HUDEP-2 (cell line): Measurements from ENCODE around the gene TCF4.

Source experiments
- DNase-seq, 76 experiments: peaks; one replicate each; lab custom pipeline; 2025; ENCODE audit not compliant: unreplicated experiment in 76 of 76; lab: John Stamatoyannopoulos, UW

Gene TCF4

DNA sequence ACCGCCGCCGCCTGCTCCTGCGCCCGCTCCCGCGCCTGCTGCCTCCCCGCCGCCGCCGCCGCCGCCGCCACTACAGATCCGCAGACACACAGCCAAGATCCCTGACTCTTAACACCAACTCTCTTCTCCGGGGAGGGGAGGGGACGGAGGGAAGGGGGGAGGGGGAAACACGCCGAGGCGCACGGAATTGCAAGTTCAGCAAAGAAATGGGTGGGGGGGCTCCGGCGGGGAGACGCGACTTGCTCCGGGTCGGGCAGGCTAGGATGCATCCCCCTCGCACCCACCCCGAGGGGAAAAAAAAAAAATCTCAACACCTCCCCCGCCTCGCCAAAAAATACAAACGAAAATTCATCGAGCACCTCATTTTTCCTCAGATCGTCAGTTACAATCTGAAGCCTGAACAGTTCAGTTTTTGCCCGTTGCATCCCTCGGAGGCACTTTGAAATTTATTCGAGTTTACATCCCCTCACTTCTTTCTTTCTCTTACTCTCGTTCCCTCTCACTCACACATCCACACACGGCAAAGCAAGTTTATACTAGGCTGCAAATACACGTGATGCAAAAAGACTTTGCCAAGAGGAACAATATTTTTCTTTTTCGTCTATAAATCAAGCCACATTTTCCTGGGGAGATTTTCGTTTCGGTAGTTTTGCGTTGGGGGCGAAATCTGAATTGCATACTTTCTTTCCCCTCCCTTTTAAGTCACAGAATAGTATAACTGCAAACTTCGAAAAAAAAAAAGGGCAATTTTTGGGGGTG is at the start of gene TCF4:
TCF4 (minus strand) TSS at position 82 of the 759 bp plus-strand sequence. CDS start 1,076 bp downstream, outside the sequence.
- DNase-seq, result peak in 48 of 76 experiments; percentile 0 to 62 (median 34)

DNA sequence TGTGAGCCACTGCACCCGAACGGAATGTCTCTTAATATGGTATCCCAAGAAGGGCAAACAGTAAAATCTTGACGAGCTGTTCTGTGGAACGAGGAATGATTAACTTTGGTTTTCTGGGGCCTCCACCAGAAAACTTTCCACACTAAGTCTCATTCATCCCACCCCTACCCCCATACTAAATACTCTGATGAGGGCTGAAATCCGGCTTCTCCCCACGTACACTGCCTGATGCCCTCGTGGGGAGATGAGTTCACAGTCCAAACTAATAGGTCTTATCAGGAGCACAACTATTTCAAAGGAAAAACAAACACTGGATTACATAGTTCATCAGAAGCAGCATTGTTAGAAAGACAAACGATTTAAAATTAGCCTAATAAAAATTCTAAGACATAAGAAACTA is 49.2 kb upstream of the TCF4 start:
- no peak for DNase-seq

DNA sequence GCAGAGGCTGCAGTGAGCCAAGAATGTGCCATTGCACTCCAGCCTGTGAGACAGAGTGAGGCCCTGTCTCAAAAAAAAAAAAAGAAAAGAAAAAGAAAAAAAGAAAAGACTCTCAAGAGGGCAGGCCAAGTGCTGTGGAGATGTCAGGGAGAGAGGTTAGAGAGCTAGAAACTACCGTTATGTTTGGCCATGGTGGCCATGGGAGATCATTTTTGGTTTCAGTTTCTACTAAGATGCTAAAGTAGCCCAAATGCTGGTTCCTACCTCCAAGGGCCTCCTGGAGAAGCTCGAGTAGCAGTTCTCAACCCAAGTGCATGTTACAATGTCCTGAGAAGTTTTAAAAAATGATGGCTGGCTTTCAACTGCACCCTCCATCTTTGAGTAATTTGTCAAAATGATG is 47.4 kb upstream of the TCF4 start:
- DNase-seq, result no peak

DNA sequence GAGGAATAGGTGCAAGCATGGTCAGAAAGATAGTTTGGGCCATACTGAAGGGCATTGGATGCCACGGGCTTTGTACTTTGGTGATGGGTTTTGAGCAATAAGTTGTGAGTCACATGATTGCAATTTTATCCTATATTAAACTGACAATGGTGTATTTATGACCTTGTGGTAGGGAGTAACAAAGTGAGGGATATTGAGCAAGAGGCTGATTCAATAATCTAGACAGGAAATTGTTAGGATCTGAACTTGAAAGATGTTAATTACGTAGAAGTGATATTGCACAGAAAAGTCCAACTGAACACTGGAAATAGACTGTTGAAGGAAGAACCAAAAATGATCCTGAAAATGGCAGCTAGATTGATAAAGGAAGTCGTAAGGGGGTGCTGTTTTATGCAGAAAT is 46.6 kb upstream of the TCF4 start:
- DNase-seq, result no peak

DNA sequence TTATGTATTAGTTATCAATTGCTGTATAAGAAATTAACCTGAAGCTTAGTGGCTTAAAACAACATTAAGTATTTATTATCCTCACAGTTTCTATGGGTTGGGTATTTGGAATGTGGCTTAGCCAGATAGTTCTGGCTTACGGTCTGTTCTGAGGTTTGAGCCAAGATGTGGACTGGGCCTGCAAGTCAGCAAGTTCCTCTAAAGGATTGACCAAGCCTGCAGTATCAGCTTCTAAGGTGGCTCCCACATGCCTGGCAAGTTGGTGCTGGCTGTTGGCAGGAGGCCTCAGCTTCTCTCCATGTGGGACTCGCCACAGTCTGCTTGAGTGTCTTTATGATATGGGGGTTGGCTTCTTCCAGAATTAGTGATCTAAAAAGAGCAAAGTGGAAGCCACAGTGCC is 45.0 kb upstream of the TCF4 start:
- peak in 2 of 76 experiments; percentile 14 to 18 for DNase-seq

DNA sequence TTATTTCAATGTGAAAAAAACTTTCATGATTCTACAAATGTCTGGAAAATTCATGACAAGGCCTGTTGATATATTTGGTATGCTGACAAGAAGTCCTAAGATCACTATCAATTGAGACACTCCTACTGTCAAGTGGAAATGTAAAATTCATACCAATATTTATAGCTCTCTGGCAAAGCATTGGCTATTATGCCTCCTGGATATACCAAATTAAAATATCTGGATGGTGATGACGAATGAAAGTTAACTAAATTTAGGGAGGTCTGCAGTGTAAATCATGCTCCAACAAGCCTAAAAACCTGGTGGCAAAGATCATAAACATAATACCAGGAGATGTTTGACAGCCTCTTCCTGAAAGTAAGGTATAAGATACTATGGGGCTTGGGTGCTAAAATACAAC is 41.1 kb upstream of the TCF4 start:
- DNase-seq, result no peak

DNA sequence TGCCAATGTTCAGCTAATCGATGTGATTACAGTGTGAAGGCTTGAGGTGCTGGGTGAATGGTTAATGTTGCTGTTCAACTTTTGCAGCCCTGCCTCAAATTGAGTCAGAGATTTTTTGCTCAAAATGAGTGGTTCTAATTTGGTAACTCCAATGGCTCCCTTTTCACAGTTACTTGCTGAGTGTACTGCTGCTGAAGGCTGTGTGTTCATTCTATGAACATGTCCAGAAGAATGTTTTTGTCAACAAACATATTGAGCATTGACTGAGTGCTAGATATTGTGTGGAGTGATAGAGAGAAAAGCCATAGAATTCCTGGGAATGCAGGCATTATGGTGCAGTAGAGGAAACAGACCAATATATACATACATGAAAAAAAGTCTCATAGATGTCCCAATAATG is 39.0 kb upstream of the TCF4 start:
- no peak for DNase-seq

DNA sequence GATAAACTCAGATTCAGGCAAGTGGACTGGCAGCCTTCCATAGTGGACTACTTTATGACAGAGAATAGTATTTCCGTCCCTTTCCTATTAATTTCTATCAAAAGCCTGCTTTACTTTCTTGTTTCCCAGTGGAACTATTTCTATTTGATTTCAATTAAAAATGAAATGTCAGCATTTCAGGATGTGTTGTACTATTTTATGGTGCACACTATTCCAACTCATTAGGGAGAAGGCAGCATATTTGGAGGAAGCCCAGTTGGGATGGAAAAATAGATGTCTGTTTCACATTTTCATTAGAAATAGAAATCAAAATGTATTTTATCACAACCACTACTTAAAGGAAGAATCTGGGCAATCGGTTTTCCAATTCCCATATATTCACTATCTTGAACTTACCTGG is 37.9 kb upstream of the TCF4 start:
- no peak for DNase-seq

DNA sequence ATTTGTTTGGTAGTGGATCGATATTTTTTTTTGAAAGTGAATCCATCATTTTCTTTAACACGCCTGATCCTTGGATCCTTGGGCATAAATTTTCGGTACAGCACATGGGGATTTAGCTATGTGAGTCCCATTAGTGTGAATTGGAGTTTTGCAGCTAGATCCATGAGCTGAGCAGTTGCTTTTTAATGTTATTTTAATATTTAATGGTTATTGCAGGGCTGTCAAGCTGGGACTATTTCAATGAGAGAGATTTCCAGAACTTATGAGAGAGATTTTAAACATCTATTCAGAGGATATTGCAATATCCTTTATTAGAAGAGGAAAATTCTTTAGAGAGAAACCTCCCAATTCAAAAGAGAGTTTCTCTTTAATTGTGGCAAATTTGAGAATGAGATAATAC is 35.6 kb upstream of the TCF4 start:
- DNase-seq, result no peak

DNA sequence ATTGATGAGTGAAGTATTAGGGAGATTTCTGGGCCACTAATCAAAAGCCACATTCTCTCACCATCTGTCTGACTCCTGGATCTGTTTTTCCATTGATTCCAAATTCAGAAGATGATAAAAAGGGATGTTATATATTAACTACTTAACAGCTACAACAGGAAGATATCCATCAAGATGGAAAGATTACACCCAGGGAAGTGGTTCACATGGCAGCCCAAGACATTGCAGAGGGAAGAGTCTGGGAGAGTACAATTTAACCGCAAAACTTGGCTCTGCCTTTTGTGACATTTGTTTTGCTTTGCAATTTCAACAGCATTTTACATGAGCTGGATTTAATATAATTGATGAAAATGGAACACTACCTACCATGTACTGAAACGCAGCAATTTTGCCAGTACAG is 22.5 kb upstream of the TCF4 start:
- no peak for DNase-seq

DNA sequence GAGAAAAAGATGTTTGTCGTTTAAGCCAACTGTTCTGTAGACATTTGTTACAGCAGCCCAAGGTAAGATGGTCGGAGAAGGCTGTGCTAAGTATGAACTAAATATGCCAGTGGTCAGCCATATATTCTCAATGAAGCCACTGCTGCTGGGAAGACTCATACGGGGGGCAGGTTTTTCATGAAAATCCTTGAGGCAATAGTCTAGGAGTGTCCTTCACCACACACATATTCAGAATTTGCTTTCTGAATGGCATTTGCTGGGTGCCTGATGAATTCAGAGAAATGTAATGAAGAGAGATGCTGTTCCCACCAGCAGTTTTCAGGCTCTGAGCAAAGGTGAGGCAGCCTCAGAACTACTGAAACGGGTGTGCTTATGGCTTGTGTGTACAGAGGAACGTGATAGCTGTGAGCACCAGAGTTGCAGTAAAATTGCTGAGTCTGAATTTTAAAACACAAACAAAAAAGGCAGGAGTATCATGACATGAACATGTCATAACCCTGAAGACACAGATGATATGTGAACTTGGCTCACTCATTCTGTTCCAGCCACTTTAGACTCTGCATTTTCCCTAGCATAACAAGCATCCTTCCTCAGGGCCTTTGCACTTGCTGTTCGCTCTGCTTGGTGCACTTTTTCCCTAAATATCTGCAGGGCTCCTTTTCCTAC is 21.3 kb upstream of the TCF4 start:
- DNase-seq, result no peak

DNA sequence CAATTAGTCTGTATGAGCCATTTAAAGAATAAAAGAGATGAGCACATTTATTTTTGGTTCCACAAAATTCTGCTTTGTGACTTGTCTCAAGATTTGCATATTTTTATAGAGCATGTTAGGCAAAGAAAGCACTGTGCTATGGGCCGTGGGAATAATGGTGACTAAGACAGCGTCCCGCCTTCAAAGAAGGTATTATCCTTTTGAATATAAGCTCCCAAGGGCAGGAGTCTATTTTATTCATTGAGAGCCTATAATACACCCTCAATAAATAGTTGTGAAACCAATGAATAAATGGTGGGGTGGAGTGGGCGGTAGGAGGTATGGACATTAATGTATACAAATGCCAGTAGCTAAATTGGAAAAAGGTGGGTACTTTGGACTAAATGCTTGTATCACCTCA is 20.5 kb upstream of the TCF4 start:
- no peak for DNase-seq

DNA sequence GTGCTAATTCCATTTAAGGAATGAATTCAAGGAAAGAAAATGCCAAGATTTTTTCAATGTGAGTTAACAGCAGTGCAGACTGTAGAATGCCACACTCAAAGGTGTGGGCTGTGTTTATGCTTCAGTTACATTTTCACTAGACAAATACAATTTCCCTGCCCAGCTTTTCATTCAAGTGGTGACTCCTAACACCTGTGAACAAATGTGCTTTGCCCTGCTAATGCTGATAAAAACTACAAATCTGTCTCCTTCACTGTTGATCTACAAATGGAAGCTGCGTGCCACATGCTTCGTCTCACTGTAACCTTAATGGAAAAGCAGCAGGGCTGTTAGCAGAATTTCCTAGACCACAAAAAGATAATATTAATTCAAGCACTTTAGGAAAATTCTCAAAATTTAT is 19.8 kb upstream of the TCF4 start:
- no peak for DNase-seq

DNA sequence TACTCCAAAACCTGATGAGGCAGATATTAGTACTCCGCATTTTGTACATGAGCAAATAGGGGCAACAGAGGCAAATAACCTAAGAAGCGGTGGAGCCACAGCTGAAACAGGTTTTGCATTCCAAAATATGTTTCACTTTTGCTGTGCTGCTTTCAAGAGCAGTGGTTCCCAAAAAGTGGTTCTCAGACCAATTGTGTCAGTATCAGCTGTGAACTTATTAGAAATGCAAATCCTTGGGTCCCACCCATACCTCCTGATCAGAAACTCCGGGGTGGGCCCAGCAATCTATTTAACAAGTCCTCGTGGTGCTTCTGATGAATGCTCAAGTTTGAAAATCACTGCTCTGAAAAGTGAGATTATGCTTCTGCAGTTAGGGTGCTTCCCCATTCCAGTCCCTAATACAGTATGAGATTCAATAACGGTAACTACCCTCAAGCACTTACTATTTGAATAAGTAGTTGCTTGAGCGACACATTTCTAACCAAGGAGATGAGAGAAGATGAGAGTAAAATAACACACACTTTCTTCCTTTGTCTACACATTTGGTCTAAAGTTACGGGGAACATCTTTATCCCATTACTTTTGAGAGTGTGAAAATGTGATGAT is 17.8 kb upstream of the TCF4 start:
- DNase-seq, result no peak

DNA sequence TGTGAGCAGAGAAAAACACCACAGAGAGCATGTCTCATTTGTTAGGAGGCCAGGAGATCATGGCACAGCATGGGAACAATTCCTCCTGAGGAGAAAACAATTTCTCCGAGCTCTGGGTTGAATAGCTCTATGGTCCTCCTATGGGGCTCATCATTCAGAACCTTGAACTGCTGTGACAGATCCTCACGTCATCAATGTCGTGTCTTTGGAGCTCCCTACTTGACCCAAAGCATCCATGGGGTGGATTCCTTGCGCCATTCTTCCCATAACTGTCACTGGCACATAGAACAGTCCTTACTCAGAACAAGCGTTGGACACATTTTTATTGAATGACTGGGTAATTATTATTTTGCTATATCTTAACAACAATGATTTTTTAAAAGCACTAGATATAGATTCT is 15.8 kb upstream of the TCF4 start:
- no peak for DNase-seq

DNA sequence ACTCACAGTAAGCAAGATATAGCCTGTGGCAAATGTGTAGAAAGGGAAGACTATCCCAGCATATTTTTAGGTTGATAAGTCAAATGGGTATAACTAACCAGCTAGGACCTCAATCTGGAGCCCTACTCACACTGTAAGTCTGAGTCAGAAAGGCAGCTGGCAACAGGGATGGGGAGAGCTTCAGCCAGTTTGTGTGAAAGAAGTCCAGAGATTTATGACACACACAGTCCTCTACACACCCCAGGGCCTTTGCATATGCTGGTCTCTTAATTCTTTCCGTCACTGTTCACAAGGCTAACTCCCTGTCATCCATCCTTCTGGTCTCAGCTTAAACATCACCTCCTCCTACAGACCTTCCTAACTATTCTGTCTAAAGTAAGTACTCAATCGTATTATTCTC is 5.9 kb upstream of the TCF4 start:
- no peak for DNase-seq

DNA sequence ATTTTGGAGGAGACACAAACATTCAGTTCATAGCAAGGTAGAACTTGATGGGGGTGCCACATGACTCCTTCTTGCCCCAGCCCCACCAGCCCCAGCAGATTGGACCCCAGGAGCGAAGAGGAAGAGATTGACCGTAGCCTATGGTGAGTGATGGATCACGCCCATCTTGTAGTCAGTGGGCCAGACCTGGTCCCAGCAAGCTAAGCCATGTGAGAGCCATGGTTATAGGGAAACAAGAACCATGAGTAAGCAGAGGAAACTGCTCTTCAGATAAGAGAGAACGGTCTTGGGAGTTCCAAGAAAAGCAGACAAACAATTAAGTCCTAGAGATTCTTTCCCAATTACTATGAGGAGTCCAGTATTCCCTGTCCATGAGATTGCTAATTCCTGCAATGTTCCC is 4.6 kb upstream of the TCF4 start:
- peak in 13 of 76 experiments; percentile 9 to 46 (median 17) for DNase-seq

DNA sequence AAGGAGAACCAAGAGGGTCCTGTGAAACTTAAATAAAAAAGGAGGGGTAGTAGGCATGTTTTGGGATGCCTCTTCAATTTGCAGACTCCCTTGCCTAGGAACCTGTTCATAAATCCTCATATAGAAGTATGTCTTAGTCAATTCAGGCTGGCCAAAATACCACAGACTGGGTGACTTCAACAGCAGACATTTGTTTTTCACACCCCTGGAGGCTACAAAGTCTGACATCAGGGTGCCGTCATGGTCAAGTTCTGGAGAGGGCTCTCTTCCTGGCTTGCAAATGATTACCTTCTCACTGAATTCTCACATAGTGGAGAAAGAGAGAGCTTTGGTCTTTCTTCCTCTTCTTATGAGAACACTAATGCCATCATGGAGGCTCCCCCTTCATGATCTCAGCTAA is 4.1 kb upstream of the TCF4 start:
- DNase-seq, result no peak

DNA sequence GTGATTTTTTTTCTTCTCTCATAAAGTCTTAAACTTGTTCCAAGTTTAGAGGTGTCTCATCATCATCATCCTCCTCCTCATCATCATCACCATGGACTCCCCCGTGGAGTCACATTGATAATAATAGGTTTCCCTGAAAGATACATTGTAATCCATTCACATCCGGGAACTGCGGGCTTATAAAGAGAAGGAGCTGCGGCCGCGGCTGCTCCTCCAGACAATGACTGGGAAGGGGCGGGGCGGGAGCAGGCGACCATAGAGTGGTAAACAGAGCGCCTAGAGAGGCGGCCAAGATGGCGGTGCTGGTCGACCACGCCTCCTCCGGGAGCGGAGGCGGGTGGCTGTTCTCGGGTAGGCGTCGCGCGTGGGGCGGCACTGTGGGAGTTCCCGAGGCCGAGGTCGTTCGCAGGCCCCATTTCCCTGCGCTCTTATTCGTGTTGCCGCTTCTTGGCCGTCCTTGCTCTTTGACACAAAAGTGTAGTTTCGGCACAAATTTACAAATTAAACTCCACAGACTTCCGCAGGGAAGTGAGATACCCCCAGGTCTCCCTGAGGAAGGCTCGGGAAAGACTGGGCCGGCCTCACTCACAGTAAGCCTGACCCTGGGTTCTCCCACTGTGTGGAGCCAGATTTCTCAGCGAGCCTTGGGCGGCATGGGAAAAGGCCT is 1.8 kb upstream of the TCF4 start:
- peak; percentile 33 to 98 (median 92) for DNase-seq

DNA sequence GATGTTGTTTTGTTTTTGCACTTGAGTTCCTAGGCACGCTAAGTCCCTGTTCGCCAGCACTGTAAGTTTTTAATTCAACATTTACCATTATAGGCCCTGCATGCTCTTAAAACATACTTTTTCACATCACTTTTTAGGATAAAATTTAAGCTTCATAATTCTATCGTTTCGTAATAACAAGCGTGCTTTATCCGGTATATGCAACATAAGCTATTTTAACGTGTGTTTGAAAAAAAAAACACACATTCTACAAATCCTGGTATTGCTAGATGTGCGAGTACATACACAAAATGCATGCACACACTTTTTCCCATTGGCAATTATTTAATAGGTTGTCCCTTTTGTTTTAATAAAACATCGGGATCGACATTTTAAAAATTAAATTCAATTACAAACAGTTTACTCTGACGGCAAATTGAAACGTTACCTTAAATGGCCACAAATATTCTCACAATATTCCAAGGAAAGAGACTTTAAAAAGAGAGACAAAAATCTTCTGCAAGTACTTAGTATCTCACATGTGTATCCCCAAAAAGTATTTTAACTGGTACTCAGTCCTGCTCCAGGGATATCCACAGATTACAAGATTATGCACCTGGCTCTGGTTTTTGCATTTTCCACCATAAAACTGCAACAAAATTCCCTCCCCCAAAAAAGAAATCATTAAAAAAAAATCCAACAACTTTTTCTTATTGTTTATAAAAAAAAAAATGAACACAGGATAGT is 1.0 kb upstream of the TCF4 start:
- DNase-seq, result peak in 6 of 76 experiments; percentile 13 to 58 (median 44)
